CD14-positive monocyte (primary cell): ENCODE results near the gene ASCL2. TPM values are rescaled to one million over a fixed set of nuclear protein-coding genes. Genes with fewer than 3 reads are reported as not detected.
A peak's percentile ranks its signal among the peaks of the same experiment; 100 is the strongest.

Experiments
- DNase-seq, 3 donors: peaks; one replicate each; pipeline ENCODE4 v3.0.0-alpha.2; 2011 to 2022
- H2AFZ ChIP-seq: 2 replicates; pipeline ENCODE4 v1.6.0; 2012; ENCODE audit warnings: mild to moderate bottlenecking, low read depth, low read length, inconsistent platforms; ENCODE audit not compliant: insufficient read depth, poor library complexity, severe bottlenecking
- H3K27ac ChIP-seq, 2 donors: 1 replicate in 1 of 2; 2 replicates in 1 of 2; pipeline ENCODE4 v1.5.1; 2012 to 2013; ENCODE audit warnings: low read length in 2 of 2, control low read depth in 1 of 2, inconsistent platforms in 1 of 2, low read depth in 1 of 2, mild to moderate bottlenecking in 1 of 2
- H3K27me3 ChIP-seq, 2 donors: one replicate each; pipeline versions ENCODE4 v1.6.0 to v1.6.1; 2011 to 2013; ENCODE audit warnings: low read length in 2 of 2; ENCODE audit not compliant: control insufficient read depth in 2 of 2, insufficient read depth in 2 of 2
- H3K36me3 ChIP-seq, 2 donors: replicated peaks in 1 of 2; 1 replicate in 1 of 2; 2 replicates in 1 of 2; pipeline versions ENCODE4 v1.5.1 to v1.6.1; 2012 to 2013; ENCODE audit warnings: low read length in 2 of 2, control low read depth in 1 of 2, inconsistent platforms in 1 of 2, mild to moderate bottlenecking in 1 of 2; ENCODE audit not compliant: insufficient read depth in 2 of 2, control insufficient read depth in 1 of 2
- H3K4me1 ChIP-seq, 2 donors: 1 replicate in 1 of 2; 2 replicates in 1 of 2; pipeline versions ENCODE4 v1.5.1 to v1.6.1; 2012 to 2013; ENCODE audit warnings: low read length in 2 of 2, control low read depth in 1 of 2, inconsistent platforms in 1 of 2, mild to moderate bottlenecking in 1 of 2, moderate library complexity in 1 of 2; ENCODE audit not compliant: insufficient read depth in 2 of 2, control insufficient read depth in 1 of 2
- H3K4me2 ChIP-seq: replicated peaks from 2 replicates; pipeline ENCODE3; 2012; ENCODE audit warnings: low read length, moderate library complexity, mild to moderate bottlenecking; ENCODE audit not compliant: poor library complexity, severe bottlenecking; ENCODE audit errors: extremely low read depth
- H3K4me3 ChIP-seq, 3 experiments: fragments of 200-600 bp in 1 of 3; sonication (generic) in 1 of 3; replicated peaks in 1 of 3; 1 replicate in 2 of 3; 2 replicates in 1 of 3; pipeline ENCODE4 v1.5.1; 2011 to 2013; ENCODE audit warnings: low read length in 3 of 3, mild to moderate bottlenecking in 3 of 3, control low read depth in 2 of 3, low read depth in 2 of 3, inconsistent platforms in 1 of 3, moderate library complexity in 1 of 3
- H3K79me2 ChIP-seq: 2 replicates; pipeline ENCODE4 v1.6.0; 2012; ENCODE audit warnings: mild to moderate bottlenecking, control low read depth, inconsistent platforms, low read length, moderate library complexity; ENCODE audit not compliant: insufficient read depth
- H3K9ac ChIP-seq: 2 replicates; pipeline ENCODE4 v1.6.0; 2017; ENCODE audit warnings: low read length, mild to moderate bottlenecking; ENCODE audit not compliant: insufficient read depth, poor library complexity, severe bottlenecking
- H3K9me3 ChIP-seq, 2 donors: replicated peaks in 1 of 2; 1 replicate in 1 of 2; 2 replicates in 1 of 2; pipeline versions ENCODE4 v1.5.1 to v1.6.1; 2012 to 2013; ENCODE audit warnings: low read length in 2 of 2, control low read depth in 1 of 2; ENCODE audit not compliant: control insufficient read depth in 1 of 2, insufficient read depth in 1 of 2
- H4K20me1 ChIP-seq: 2 replicates; pipeline ENCODE4 v1.6.0; 2012; ENCODE audit warnings: mild to moderate bottlenecking, low read length, control low read depth, moderate library complexity; ENCODE audit not compliant: insufficient read depth
- H3K27ac Mint-ChIP-seq, 7 donors: one replicate each; pipeline ENCODE4 v1.8.0; 2020; ENCODE audit warnings: mild to moderate bottlenecking in 7 of 7, mixed read lengths in 7 of 7, moderate library complexity in 6 of 7, inconsistent platforms in 2 of 7
- H3K27me3 Mint-ChIP-seq, 3 donors: one replicate each; pipeline ENCODE4 v1.8.0; 2021 to 2022; ENCODE audit warnings: low read depth in 3 of 3, mild to moderate bottlenecking in 3 of 3, mixed read lengths in 3 of 3, moderate library complexity in 3 of 3, inconsistent platforms in 1 of 3
- H3K36me3 Mint-ChIP-seq, 2 donors: one replicate each; pipeline ENCODE4 v1.8.0; 2020; ENCODE audit warnings: mixed read lengths in 2 of 2, inconsistent platforms in 1 of 2, mild to moderate bottlenecking in 1 of 2
- H3K4me1 Mint-ChIP-seq: one replicate; pipeline ENCODE4 v1.8.0; 2020; ENCODE audit warnings: mild to moderate bottlenecking, mixed read lengths
- H3K4me3 Mint-ChIP-seq, 2 donors: one replicate each; pipeline ENCODE4 v1.8.0; 2020; ENCODE audit warnings: mild to moderate bottlenecking in 2 of 2, mixed read lengths in 2 of 2, moderate library complexity in 1 of 2
- H3K9me3 Mint-ChIP-seq, 7 donors: one replicate each; pipeline ENCODE4 v1.8.0; 2020 to 2022; ENCODE audit warnings: mixed read lengths in 7 of 7, mild to moderate bottlenecking in 6 of 7, moderate library complexity in 6 of 7, inconsistent platforms in 2 of 7
- WGBS: methylation state at CpG from one replicate; pipeline ENCODE4 v1.1.5; 2013; ENCODE audit warnings: missing lambda C conversion rate; ENCODE audit not compliant: insufficient coverage; 5-methylcytosine and 5-hydroxymethylcytosine counted together
- intact Hi-C, 2 donors: fragments of 100-400 bp; cut with micrococcal nuclease; formaldehyde crosslinking; loops; one replicate each; pipeline versions ENCODE4 v1.15.0 to v1.15.1; 2023
- polyA plus RNA-seq, 3 donors: library from polyadenylated mRNA; depleted of rRNA in 1 of 3; unstranded in 2 of 3; stranded (reverse) in 1 of 3; fragments of 300-500 nt in 2 of 3; fragments of >200 nt in 1 of 3; fragmentation: Illumina TruSeq in 2 of 3; gene quantifications; 1 replicate in 2 of 3; 2 replicates in 1 of 3; pipeline ENCODE4 v1.2.3, GENCODE V29; 2012 to 2021
- TF ChIP-seq, protein P1 (sequence below): fragments of 200-600 bp; IDR thresholded peaks from one replicate; pipeline ENCODE4 v1.8.0; 2022; ENCODE audit warnings: antibody characterized with exemption, mild to moderate bottlenecking

Gene ASCL2
- polyA plus RNA-seq, 3 donors: 5.7 to 11.4 (median 8.3) TPM

DNA sequence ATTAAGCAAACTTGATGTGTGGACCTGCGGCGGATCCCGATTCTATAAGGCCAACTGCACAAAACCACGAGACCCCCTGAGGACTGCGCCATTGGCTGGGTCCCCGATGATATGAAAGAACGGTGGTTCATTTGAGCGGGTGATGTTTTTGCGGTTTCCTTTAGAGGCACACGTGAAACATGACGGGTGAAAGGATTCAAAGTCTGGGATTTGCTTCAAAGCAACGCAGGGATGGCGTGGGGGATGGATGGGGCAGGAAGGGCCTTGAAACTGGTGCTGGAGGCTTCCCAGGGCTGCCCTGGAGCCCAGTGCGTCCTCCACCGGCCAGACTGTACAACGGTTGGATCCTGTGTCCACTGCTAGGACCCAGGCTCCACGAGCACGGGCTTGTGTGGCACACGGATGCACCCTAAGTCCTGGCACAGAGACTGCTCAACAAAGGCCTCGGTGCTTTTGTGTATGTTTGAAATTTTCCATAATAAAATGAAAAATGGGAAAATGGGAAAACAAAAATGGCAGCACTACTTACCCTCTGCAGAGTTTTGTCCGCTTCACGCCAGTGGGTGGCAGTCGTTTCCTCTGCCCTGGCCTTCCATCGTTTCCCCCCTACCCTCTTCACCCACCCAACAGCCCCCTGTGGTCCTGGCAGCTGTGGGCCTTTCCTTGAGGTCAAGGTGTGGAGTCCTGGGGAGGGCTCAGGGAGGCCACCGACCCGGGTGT lies 3.6 kb downstream of the ASCL2 start:
- Mint-ChIP-seq H3K36me3 (peaks cover 3 to 6% of the 10 kb centered on the region in 2 donors), H3K27ac (peak overlapping the region in 4 of 7 donors; percentile 25 to 95 (median 92)), H3K9me3 (peaks cover 0 to 7% (median 3%) of the 10 kb centered on the region in 7 donors), H3K4me3 (no peak overlapping the region), H3K4me1 (peaks cover 40% of the 10 kb centered on the region), H3K27me3 (peaks cover 5 to 15% (median 7%) of the 10 kb centered on the region in 3 donors)
- intact Hi-C loops: loop anchor here (5.0 kb wide), 2 partner anchors 36 to 136 kb away; partner anchors contain the start of genes TSSC4 (in 2 of the 2), C11orf21 (in 1 of the 2) and TSPAN32 (in 1 of the 2)
- no peaks in the 10 kb centered on the region for H3K36me3 ChIP-seq
- H3K4me3 ChIP-seq: peak overlapping the region in 1 of 3 experiments; percentile 61
- H3K27me3 ChIP-seq: peaks cover 0 to 7% of the 10 kb centered on the region in 2 donors
- TF ChIP-seq, protein P1, sequence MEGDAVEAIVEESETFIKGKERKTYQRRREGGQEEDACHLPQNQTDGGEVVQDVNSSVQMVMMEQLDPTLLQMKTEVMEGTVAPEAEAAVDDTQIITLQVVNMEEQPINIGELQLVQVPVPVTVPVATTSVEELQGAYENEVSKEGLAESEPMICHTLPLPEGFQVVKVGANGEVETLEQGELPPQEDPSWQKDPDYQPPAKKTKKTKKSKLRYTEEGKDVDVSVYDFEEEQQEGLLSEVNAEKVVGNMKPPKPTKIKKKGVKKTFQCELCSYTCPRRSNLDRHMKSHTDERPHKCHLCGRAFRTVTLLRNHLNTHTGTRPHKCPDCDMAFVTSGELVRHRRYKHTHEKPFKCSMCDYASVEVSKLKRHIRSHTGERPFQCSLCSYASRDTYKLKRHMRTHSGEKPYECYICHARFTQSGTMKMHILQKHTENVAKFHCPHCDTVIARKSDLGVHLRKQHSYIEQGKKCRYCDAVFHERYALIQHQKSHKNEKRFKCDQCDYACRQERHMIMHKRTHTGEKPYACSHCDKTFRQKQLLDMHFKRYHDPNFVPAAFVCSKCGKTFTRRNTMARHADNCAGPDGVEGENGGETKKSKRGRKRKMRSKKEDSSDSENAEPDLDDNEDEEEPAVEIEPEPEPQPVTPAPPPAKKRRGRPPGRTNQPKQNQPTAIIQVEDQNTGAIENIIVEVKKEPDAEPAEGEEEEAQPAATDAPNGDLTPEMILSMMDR: no peak
- peaks cover 52 to 71% of the 10 kb centered on the region in 2 donors for H3K4me1 ChIP-seq
- peak overlapping the region; percentile 72 for H3K4me2 ChIP-seq
- no peak for DNase-seq
- peak overlapping the region; percentile 75 to 84 for H3K27ac ChIP-seq
- no peak overlapping the region for H2AFZ ChIP-seq
- peaks cover 0 to 2% of the 10 kb centered on the region in 2 donors for H3K9me3 ChIP-seq
- WGBS: 97% methylated on average over 22 of the region's 26 CpGs
- H3K79me2 ChIP-seq: no peaks in the 10 kb centered on the region
- H4K20me1 ChIP-seq: no peaks in the 10 kb centered on the region
- no peak overlapping the region for H3K9ac ChIP-seq

DNA sequence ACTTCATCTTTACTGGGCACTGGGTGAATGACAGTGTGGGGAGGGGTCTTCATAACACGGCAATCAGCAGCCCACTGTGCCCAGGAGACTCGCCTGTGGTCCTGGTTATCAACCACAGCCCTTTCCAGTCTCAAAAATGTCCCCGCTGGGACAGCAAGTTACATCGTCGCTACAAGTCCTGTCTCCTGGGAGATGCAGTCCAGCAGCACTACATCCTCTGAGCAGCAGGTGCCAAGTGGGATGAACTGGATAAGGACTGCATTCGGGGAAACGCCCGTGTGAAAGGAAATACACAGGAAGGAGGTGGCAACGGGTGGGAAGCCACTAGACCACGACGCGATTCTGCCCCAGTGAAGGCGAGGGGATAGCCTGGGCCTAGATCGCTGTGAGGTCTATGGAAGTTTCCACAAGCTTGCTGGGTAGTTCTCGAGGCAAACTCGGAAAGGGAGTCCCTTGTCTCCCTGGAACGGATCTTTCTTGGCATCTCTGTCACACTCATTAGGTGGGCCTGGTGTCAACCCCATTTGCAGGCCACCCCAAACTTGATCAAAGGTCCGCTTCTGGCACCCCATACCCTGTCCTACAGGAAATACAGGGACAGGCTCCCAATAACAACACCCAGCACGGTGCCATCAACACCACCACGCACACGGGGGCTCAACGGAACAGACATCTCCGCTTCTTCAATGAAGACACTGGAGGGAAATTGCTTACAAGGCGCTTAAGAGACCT lies 4.4 kb downstream of the ASCL2 start:
- WGBS: 37% methylated on average over 24 of the region's 24 CpGs
- Mint-ChIP-seq H3K27me3 (peaks cover under 1 to 12% (median 2%) of the 10 kb centered on the region in 3 donors), H3K36me3 (peaks cover 3 to 6% of the 10 kb centered on the region in 2 donors), H3K27ac (peak overlapping the region; percentile 90 to 97 (median 95)), H3K9me3 (peaks cover 0 to 4% (median 2%) of the 10 kb centered on the region in 7 donors), H3K4me3 (peak overlapping the region; percentile 74 to 83), H3K4me1 (peaks cover 38% of the 10 kb centered on the region)
- intact Hi-C loops: loop anchor here (5.0 kb wide), 2 partner anchors 36 to 136 kb away; partner anchors contain the start of genes TSSC4 (in 2 of the 2), C11orf21 (in 1 of the 2) and TSPAN32 (in 1 of the 2)
- H3K79me2 ChIP-seq: no peaks in the 10 kb centered on the region
- H3K36me3 ChIP-seq: no peaks in the 10 kb centered on the region
- TF ChIP-seq, protein P1: no peak
- H3K9ac ChIP-seq: peak overlapping the region; percentile 45
- peak overlapping the region; percentile 75 to 84 for H3K27ac ChIP-seq
- H3K4me1 ChIP-seq: peaks cover 45 to 66% of the 10 kb centered on the region in 2 donors
- peak overlapping the region; percentile 15 to 61 (median 17) for H3K4me3 ChIP-seq
- H2AFZ ChIP-seq: peak overlapping the region; percentile 35
- no peaks in the 10 kb centered on the region for H3K27me3 ChIP-seq
- peak overlapping the region; percentile 72 for H3K4me2 ChIP-seq
- H3K9me3 ChIP-seq: peaks cover 0 to 2% of the 10 kb centered on the region in 2 donors
- no peaks in the 10 kb centered on the region for H4K20me1 ChIP-seq
- DNase-seq: no peak
